ENCODE data around the gene LRP3. TPM values are rescaled to one million over a fixed set of nuclear protein-coding genes. Genes with fewer than 3 reads are reported as not detected.
A peak's percentile ranks its signal among the peaks of the same experiment; 100 is the strongest.

LRP3 gene
- total and polyA plus RNA-seq, 2 of the 13 experiments (the other 11 are each of a cell fraction or from before 2014, with no cell fraction given) = 17.6 to 51.6 TPM

GRCh38 chr19:33248104-33248503 is 54.0 kb downstream of the LRP3 start (continued):
- no peak for TF ChIP-seq ZNF766 (CRISPR knock-in tag; IDR thresholded peaks at IDR 0.05; ENCODE audit: borderline replicate concordance)
- TF ChIP-seq CREM (IDR thresholded peaks at IDR 0.05) = no peak
- no peak for TF ChIP-seq CREM (CRISPR knock-in tag; IDR thresholded peaks at IDR 0.05)
- no peak for TF ChIP-seq GPN1 (CRISPR knock-in tag; IDR thresholded peaks at IDR 0.05; ENCODE audit: borderline replicate concordance)
- TF ChIP-seq, protein P1, sequence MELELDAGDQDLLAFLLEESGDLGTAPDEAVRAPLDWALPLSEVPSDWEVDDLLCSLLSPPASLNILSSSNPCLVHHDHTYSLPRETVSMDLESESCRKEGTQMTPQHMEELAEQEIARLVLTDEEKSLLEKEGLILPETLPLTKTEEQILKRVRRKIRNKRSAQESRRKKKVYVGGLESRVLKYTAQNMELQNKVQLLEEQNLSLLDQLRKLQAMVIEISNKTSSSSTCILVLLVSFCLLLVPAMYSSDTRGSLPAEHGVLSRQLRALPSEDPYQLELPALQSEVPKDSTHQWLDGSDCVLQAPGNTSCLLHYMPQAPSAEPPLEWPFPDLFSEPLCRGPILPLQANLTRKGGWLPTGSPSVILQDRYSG (CRISPR knock-in tag; IDR thresholded peaks at IDR 0.05) = no peak
- TF ChIP-seq ZNF891 (CRISPR knock-in tag; IDR thresholded peaks at IDR 0.05) = no peak
- TF ChIP-seq ZNF674 (CRISPR knock-in tag; IDR thresholded peaks at IDR 0.05; ENCODE audit: low read depth) = no peak
- TF ChIP-seq MTF1 (CRISPR knock-in tag; IDR thresholded peaks at IDR 0.05) = no peak
- TF ChIP-seq, protein P2, sequence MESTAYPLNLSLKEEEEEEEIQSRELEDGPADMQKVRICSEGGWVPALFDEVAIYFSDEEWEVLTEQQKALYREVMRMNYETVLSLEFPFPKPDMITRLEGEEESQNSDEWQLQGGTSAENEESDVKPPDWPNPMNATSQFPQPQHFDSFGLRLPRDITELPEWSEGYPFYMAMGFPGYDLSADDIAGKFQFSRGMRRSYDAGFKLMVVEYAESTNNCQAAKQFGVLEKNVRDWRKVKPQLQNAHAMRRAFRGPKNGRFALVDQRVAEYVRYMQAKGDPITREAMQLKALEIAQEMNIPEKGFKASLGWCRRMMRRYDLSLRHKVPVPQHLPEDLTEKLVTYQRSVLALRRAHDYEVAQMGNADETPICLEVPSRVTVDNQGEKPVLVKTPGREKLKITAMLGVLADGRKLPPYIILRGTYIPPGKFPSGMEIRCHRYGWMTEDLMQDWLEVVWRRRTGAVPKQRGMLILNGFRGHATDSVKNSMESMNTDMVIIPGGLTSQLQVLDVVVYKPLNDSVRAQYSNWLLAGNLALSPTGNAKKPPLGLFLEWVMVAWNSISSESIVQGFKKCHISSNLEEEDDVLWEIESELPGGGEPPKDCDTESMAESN (CRISPR knock-in tag; conservative IDR thresholded peaks at IDR 0.05) = 0 out of 2 replicates have a peak, but pooled peaks have one; percentile 5
- TF ChIP-seq, protein P3, sequence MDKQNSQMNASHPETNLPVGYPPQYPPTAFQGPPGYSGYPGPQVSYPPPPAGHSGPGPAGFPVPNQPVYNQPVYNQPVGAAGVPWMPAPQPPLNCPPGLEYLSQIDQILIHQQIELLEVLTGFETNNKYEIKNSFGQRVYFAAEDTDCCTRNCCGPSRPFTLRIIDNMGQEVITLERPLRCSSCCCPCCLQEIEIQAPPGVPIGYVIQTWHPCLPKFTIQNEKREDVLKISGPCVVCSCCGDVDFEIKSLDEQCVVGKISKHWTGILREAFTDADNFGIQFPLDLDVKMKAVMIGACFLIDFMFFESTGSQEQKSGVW (CRISPR knock-in tag; IDR thresholded peaks at IDR 0.05; ENCODE audit: borderline replicate concordance) = no peak
- TF ChIP-seq MXD3 (CRISPR knock-in tag; IDR thresholded peaks at IDR 0.05) = no peak
